ENCODE data around the gene NR2C2.

NR2C2 gene

DNA sequence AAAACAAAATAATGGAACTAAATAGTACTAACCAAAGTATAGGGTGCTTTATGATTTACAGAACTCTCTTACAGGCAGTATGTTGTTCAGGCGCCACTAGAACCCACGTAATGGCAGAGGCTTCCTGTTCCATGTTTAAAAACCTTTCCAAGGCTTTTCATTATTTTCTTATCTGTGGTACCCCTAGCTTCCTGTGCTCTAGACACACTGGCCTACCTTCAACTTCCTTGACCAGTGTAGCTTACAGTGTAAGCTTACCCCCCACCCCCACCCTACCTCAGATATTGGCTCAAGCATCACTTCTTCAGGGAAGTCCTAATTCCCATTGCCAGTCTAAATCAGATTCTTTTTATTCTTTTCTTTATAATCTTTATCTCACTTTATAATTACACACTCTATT lies 2.9 kb downstream of the NR2C2 start:
- Histone ChIP-seq H2BK120ac (ENCODE audit: low read depth, low read length) (no peak overlapping the region), H3K9ac (ENCODE audit: low read length) (no peak overlapping the region), H4K5ac (ENCODE audit: low read length) (no peak overlapping the region), H2BK15ac (replicated peaks; ENCODE audit: low read depth) (no peak overlapping the region), H3K56ac (ENCODE audit: low read length) (no peak overlapping the region), H3K79me1 (ENCODE audit: low read length) (peaks cover 17% of the 10 kb centered on the region), H3K23ac (ENCODE audit: low read length) (no peak overlapping the region), H3K27ac (ENCODE audit: low read depth, low read length) (no peak overlapping the region), H3K4me2 (ENCODE audit: low read length) (no peak overlapping the region), H3K4me1 (ENCODE audit: control insufficient read depth, low read depth, low read length) (peaks cover 6% of the 10 kb centered on the region), H2AK5ac (ENCODE audit: low read length) (no peak overlapping the region), H2BK5ac (ENCODE audit: low read length) (no peak overlapping the region), H3K4me3 (ENCODE audit: low read length) (no peak overlapping the region), H3K36me3 (ENCODE audit: control insufficient read depth, insufficient read depth, low read length) (peaks cover 3% of the 10 kb centered on the region), H4K8ac (ENCODE audit: low read depth, low read length) (no peak overlapping the region), H3K27me3 (ENCODE audit: insufficient read depth, low read length, poor library complexity) (no peaks in the 10 kb centered on the region), H3K79me2 (ENCODE audit: control insufficient read depth, insufficient read depth, low read length) (peaks cover 71% of the 10 kb centered on the region), H3K4ac (ENCODE audit: low read depth, low read length) (no peak overlapping the region), H3K18ac (ENCODE audit: low read length) (no peak overlapping the region)
- DNase-seq: no peak
- no CpG with 5 or more reads among the region's 2 CpGs for WGBS (ENCODE audit: extremely low coverage, insufficient coverage, low lambda C conversion rate)

DNA sequence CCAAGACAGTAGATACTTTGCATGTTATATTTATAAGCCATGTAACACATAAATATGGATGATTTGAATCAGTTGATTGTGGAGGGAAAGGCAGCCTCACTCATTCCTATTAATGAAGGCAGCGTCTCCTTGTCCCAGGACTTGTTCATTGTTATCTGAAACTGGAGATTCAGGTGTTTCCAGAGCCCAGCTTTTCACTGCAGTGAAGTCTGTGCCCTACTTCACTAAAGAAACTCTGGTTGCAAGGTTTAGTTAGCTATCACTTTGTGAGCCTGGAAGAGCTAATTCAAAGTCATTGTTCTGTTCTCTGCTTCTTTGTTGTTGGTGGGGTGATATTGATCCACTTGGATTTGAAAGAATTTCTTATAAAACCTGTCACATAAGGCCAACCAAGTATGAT lies 9.8 kb downstream of the NR2C2 start:
- Histone ChIP-seq H3K23ac (ENCODE audit: low read length) (no peak overlapping the region), H3K27ac (ENCODE audit: low read depth, low read length) (no peak overlapping the region), H3K36me3 (ENCODE audit: control insufficient read depth, insufficient read depth, low read length) (no peaks in the 10 kb centered on the region), H3K4me1 (ENCODE audit: control insufficient read depth, low read depth, low read length) (peaks cover 4% of the 10 kb centered on the region), H4K8ac (ENCODE audit: low read depth, low read length) (no peak overlapping the region), H3K4ac (ENCODE audit: low read depth, low read length) (no peak overlapping the region), H3K4me3 (ENCODE audit: low read length) (no peak overlapping the region), H3K4me2 (ENCODE audit: low read length) (no peak overlapping the region), H2BK5ac (ENCODE audit: low read length) (no peak overlapping the region), H4K5ac (ENCODE audit: low read length) (no peak overlapping the region), H2BK120ac (ENCODE audit: low read depth, low read length) (no peak overlapping the region), H3K79me1 (ENCODE audit: low read length) (peaks cover 7% of the 10 kb centered on the region), H3K27me3 (ENCODE audit: insufficient read depth, low read length, poor library complexity) (no peaks in the 10 kb centered on the region), H2BK15ac (replicated peaks; ENCODE audit: low read depth) (no peak overlapping the region), H3K18ac (ENCODE audit: low read length) (no peak overlapping the region), H2AK5ac (ENCODE audit: low read length) (no peak overlapping the region), H3K79me2 (ENCODE audit: control insufficient read depth, insufficient read depth, low read length) (peaks cover 55% of the 10 kb centered on the region), H3K56ac (ENCODE audit: low read length) (no peak overlapping the region), H3K9ac (ENCODE audit: low read length) (no peak overlapping the region)
- no CpG with 5 or more reads among the region's 1 CpG for WGBS (ENCODE audit: extremely low coverage, insufficient coverage, low lambda C conversion rate)
- DNase-seq: no peak

DNA sequence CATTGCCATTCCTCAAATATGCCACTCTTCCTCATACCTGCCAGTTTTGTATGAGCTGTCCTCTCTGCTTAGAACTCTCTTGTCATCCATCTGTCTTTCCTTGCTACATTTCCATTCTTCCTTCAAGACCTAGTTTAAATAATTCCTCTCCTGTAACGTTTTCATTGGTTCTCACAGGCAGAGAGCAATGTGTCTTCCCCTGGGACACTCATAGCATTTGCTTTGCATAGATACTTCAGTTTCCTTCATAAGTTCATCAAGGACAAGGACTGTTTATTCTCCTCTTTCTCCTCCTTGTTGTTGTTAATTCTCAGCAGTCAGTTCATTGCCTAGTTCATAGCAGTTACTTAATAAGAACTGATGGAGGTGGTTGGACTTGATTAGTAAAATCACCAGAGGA lies 10.5 kb downstream of the NR2C2 start:
- Histone ChIP-seq H3K79me2 (ENCODE audit: control insufficient read depth, insufficient read depth, low read length) (peaks cover 53% of the 10 kb centered on the region), H3K4me3 (ENCODE audit: low read length) (no peak overlapping the region), H3K4me2 (ENCODE audit: low read length) (no peak overlapping the region), H3K27ac (ENCODE audit: low read depth, low read length) (no peak overlapping the region), H4K5ac (ENCODE audit: low read length) (no peak overlapping the region), H4K8ac (ENCODE audit: low read depth, low read length) (no peak overlapping the region), H3K27me3 (ENCODE audit: insufficient read depth, low read length, poor library complexity) (no peaks in the 10 kb centered on the region), H3K4me1 (ENCODE audit: control insufficient read depth, low read depth, low read length) (peaks cover 4% of the 10 kb centered on the region), H3K36me3 (ENCODE audit: control insufficient read depth, insufficient read depth, low read length) (no peaks in the 10 kb centered on the region), H2AK5ac (ENCODE audit: low read length) (no peak overlapping the region), H3K9ac (ENCODE audit: low read length) (no peak overlapping the region), H2BK5ac (ENCODE audit: low read length) (no peak overlapping the region), H2BK120ac (ENCODE audit: low read depth, low read length) (no peak overlapping the region), H3K56ac (ENCODE audit: low read length) (no peak overlapping the region), H3K18ac (ENCODE audit: low read length) (no peak overlapping the region), H3K4ac (ENCODE audit: low read depth, low read length) (no peak overlapping the region), H3K23ac (ENCODE audit: low read length) (no peak overlapping the region), H3K79me1 (ENCODE audit: low read length) (peaks cover 13% of the 10 kb centered on the region), H2BK15ac (replicated peaks; ENCODE audit: low read depth) (no peak overlapping the region)
- DNase-seq: no peak
- no CpG with 5 or more reads among the region's 1 CpG for WGBS (ENCODE audit: extremely low coverage, insufficient coverage, low lambda C conversion rate)

DNA sequence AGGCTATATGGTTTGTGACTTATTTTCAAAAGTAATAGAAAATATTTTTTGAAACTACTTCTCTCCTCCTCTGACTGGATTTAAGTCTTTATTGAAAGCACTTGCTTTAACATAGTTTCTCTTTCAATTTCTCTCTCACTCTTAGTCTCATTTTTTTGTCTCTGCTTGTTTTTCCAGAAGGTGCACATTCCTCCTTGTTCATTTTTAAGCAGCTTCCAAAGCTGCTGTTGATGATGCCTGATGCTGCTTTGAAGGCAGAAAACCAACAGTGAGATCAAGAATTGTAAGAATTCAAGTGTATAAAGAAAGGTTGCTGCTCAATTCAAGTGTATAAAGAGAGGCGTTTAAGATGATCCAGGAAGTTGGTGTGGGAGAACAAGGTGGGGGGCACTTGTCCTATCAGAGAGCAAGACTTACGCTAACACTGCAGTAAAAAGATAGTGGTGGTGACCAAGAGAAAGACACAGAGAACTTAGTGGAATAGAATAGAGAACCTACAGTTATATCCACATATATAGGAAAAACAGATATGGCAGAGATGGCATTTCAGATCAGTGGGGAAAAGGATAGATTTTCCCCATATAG lies 12.1 kb downstream of the NR2C2 start:
- H3K18ac ChIP-seq (ENCODE audit: low read length): no peak overlapping the region
- no peak overlapping the region for H3K56ac ChIP-seq (ENCODE audit: low read length)
- H4K8ac ChIP-seq (ENCODE audit: low read depth, low read length): no peak overlapping the region
- H3K9ac ChIP-seq (ENCODE audit: low read length): no peak overlapping the region
- peaks cover 4% of the 10 kb centered on the region for H3K4me1 ChIP-seq (ENCODE audit: control insufficient read depth, low read depth, low read length)
- H3K36me3 ChIP-seq (ENCODE audit: control insufficient read depth, insufficient read depth, low read length): no peaks in the 10 kb centered on the region
- no peak overlapping the region for H2BK120ac ChIP-seq (ENCODE audit: low read depth, low read length)
- H3K23ac ChIP-seq (ENCODE audit: low read length): no peak overlapping the region
- H4K5ac ChIP-seq (ENCODE audit: low read length): no peak overlapping the region
- H2BK5ac ChIP-seq (ENCODE audit: low read length): no peak overlapping the region
- DNase-seq: no peak
- H2BK15ac ChIP-seq (replicated peaks; ENCODE audit: low read depth): no peak overlapping the region
- no peak overlapping the region for H3K4ac ChIP-seq (ENCODE audit: low read depth, low read length)
- H3K4me2 ChIP-seq (ENCODE audit: low read length): no peak overlapping the region
- no peak overlapping the region for H3K27ac ChIP-seq (ENCODE audit: low read depth, low read length)
- H3K27me3 ChIP-seq (ENCODE audit: insufficient read depth, low read length, poor library complexity): no peaks in the 10 kb centered on the region
- H2AK5ac ChIP-seq (ENCODE audit: low read length): no peak overlapping the region
- peaks cover 12% of the 10 kb centered on the region for H3K79me1 ChIP-seq (ENCODE audit: low read length)
- no peak overlapping the region for H3K4me3 ChIP-seq (ENCODE audit: low read length)
- WGBS (ENCODE audit: extremely low coverage, insufficient coverage, low lambda C conversion rate): no CpG with 5 or more reads among the region's 2 CpGs
- H3K79me2 ChIP-seq (ENCODE audit: control insufficient read depth, insufficient read depth, low read length): peaks cover 44% of the 10 kb centered on the region

DNA sequence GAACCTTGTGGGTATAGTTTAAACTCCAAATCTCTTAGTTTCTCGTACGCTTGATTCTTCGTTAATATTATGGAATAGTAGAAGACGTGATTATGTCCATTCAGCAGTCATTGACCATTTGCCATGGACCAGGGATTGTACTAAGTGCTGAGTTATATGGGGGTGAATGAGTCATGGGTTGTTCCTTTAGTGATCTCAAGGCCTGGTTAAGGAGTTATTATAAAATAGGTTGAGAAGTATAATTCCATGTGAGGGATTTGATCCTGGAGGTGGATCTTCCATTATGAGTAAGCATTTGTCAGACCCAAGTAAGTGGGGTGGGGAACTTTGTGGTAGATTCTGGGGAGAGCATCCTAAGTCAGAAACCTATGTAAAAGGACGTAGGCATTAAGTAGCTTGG lies 15.4 kb downstream of the NR2C2 start:
- peaks cover 29% of the 10 kb centered on the region for H3K79me2 ChIP-seq (ENCODE audit: control insufficient read depth, insufficient read depth, low read length)
- H2AK5ac ChIP-seq (ENCODE audit: low read length): no peak overlapping the region
- no peak overlapping the region for H3K18ac ChIP-seq (ENCODE audit: low read length)
- H2BK15ac ChIP-seq (replicated peaks; ENCODE audit: low read depth): no peak overlapping the region
- DNase-seq: no peak
- no peak overlapping the region for H3K4ac ChIP-seq (ENCODE audit: low read depth, low read length)
- peaks cover 14% of the 10 kb centered on the region for H3K79me1 ChIP-seq (ENCODE audit: low read length)
- H3K36me3 ChIP-seq (ENCODE audit: control insufficient read depth, insufficient read depth, low read length): no peaks in the 10 kb centered on the region
- peaks cover 3% of the 10 kb centered on the region for H3K4me1 ChIP-seq (ENCODE audit: control insufficient read depth, low read depth, low read length)
- H2BK5ac ChIP-seq (ENCODE audit: low read length): no peak overlapping the region
- no peak overlapping the region for H2BK120ac ChIP-seq (ENCODE audit: low read depth, low read length)
- H3K4me3 ChIP-seq (ENCODE audit: low read length): no peak overlapping the region
- H3K27me3 ChIP-seq (ENCODE audit: insufficient read depth, low read length, poor library complexity): no peaks in the 10 kb centered on the region
- no peak overlapping the region for H3K56ac ChIP-seq (ENCODE audit: low read length)
- no peak overlapping the region for H4K5ac ChIP-seq (ENCODE audit: low read length)
- no peak overlapping the region for H3K27ac ChIP-seq (ENCODE audit: low read depth, low read length)
- no peak overlapping the region for H3K9ac ChIP-seq (ENCODE audit: low read length)
- no CpG with 5 or more reads among the region's 5 CpGs for WGBS (ENCODE audit: extremely low coverage, insufficient coverage, low lambda C conversion rate)
- no peak overlapping the region for H4K8ac ChIP-seq (ENCODE audit: low read depth, low read length)
- H3K4me2 ChIP-seq (ENCODE audit: low read length): no peak overlapping the region
- H3K23ac ChIP-seq (ENCODE audit: low read length): no peak overlapping the region

- H3K4ac ChIP-seq (ENCODE audit: low read depth, low read length): no peak overlapping the region
- H4K5ac ChIP-seq (ENCODE audit: low read length): no peak overlapping the region
- H4K8ac ChIP-seq (ENCODE audit: low read depth, low read length): no peak overlapping the region
- no CpG with 5 or more reads among the region's 1 CpG for WGBS (ENCODE audit: extremely low coverage, insufficient coverage, low lambda C conversion rate)
- peaks cover 11% of the 10 kb centered on the region for H3K79me1 ChIP-seq (ENCODE audit: low read length)
- no peak overlapping the region for H3K4me3 ChIP-seq (ENCODE audit: low read length)
- no peak for DNase-seq
- no peak overlapping the region for H3K23ac ChIP-seq (ENCODE audit: low read length)
- no peak overlapping the region for H2BK15ac ChIP-seq (replicated peaks; ENCODE audit: low read depth)
- no peak overlapping the region for H3K4me2 ChIP-seq (ENCODE audit: low read length)
- peaks cover 16% of the 10 kb centered on the region for H3K79me2 ChIP-seq (ENCODE audit: control insufficient read depth, insufficient read depth, low read length)
- H2AK5ac ChIP-seq (ENCODE audit: low read length): no peak overlapping the region
- no peak overlapping the region for H2BK5ac ChIP-seq (ENCODE audit: low read length)
- no peaks in the 10 kb centered on the region for H3K4me1 ChIP-seq (ENCODE audit: control insufficient read depth, low read depth, low read length)
- no peak overlapping the region for H3K18ac ChIP-seq (ENCODE audit: low read length)
- H3K56ac ChIP-seq (ENCODE audit: low read length): no peak overlapping the region
- no peak overlapping the region for H3K9ac ChIP-seq (ENCODE audit: low read length)
- no peak overlapping the region for H2BK120ac ChIP-seq (ENCODE audit: low read depth, low read length)
- no peak overlapping the region for H3K27ac ChIP-seq (ENCODE audit: low read depth, low read length)
- H3K36me3 ChIP-seq (ENCODE audit: control insufficient read depth, insufficient read depth, low read length): no peaks in the 10 kb centered on the region
- no peaks in the 10 kb centered on the region for H3K27me3 ChIP-seq (ENCODE audit: insufficient read depth, low read length, poor library complexity)
Observed at GRCh38 chr3:14967285-14967684, 19.9 kb downstream of the NR2C2 start.

All from mesendoderm (in vitro differentiated cells).